Testis (tissue), 3 donors: ENCODE measurements around the gene USP35. TPM values are rescaled to one million over a fixed set of nuclear protein-coding genes. Genes with fewer than 3 reads are reported as not detected.

ENCODE experiments used
- DNase-seq: peaks from one replicate; pipeline ENCODE4 v3.0.0-alpha.2; 2019
- H3K27ac ChIP-seq, 2 donors: fragments of 200-600 bp; sonication (generic); one replicate each; pipeline ENCODE4 v1.5.1; 2019
- H3K27me3 ChIP-seq: fragments of 200-600 bp; sonication (generic); one replicate; pipeline ENCODE4 v1.5.1; 2019
- H3K36me3 ChIP-seq: fragments of 200-600 bp; sonication (generic); one replicate; pipeline ENCODE4 v1.5.1; 2017; ENCODE audit warnings: low read depth; ENCODE audit errors: missing control alignments
- H3K4me1 ChIP-seq: fragments of 200-600 bp; sonication (generic); one replicate; pipeline ENCODE4 v1.5.1; 2019
- H3K4me3 ChIP-seq, 2 donors: fragments of 200-600 bp; sonication (generic); one replicate each; pipeline ENCODE4 v1.5.1; 2017 to 2019
- H3K9me3 ChIP-seq: fragments of 200-600 bp; sonication (generic); one replicate; pipeline ENCODE4 v1.5.1; 2017
- CTCF ChIP-seq, 3 experiments: fragments of 450-650 bp in 2 of 3; fragments of 200-600 bp in 1 of 3; sonication (generic) in 1 of 3; IDR thresholded peaks; one replicate each; pipeline ENCODE4 v1.5.1; 2016 to 2019; ENCODE audit warnings: antibody characterized with exemption in 3 of 3, mild to moderate bottlenecking in 2 of 3, moderate library complexity in 1 of 3
- POLR2A ChIP-seq: fragments of 450-650 bp; IDR thresholded peaks from one replicate; pipeline ENCODE4 v1.6.1; 2017; ENCODE audit warnings: antibody characterized with exemption, mild to moderate bottlenecking, moderate library complexity
- WGBS, 2 donors: methylation state at CpG; one replicate each; pipeline ENCODE4 v1.1.5; 2018; 5-methylcytosine and 5-hydroxymethylcytosine counted together
- intact Hi-C: fragments of 100-400 bp; cut with DNase I; formaldehyde crosslinking; loops from one replicate; pipeline ENCODE4 v1.15.1; 2023; ENCODE audit warnings: low total_unique reads
- polyA plus RNA-seq: library from polyadenylated mRNA; stranded (reverse); fragments of 350-450 nt; fragmentation: Illumina TruSeq; extraction: RNeasy Lipid Tissue Mini Kit (QIAGEN cat#74804); gene quantifications from one replicate; pipeline ENCODE4 v1.2.3, GENCODE V29; 2014; ENCODE audit warnings: low read depth, low replicate concordance; ENCODE audit not compliant: insufficient read depth
- total RNA-seq, 2 donors: library from RNA; depleted of rRNA; stranded (reverse); fragments of >200 nt; gene quantifications; one replicate each; pipeline ENCODE4 v1.2.3, GENCODE V29; 2016

The USP35 gene
- total and polyA plus RNA-seq, 3 donors from 2014 or later: 10.5 to 33.5 (median 25.8) TPM

GRCh38 chr11:78226684-78227680 lies 38.3 kb downstream of the USP35 start:
- TF ChIP-seq POLR2A: no peak
- no peaks in the 10 kb centered on the region for H3K36me3 ChIP-seq
- no peaks in the 10 kb centered on the region for H3K9me3 ChIP-seq
- no peaks in the 10 kb centered on the region for H3K4me1 ChIP-seq
- intact Hi-C loops: no loop called here
- H3K27me3 ChIP-seq: no peaks in the 10 kb centered on the region
- DNase-seq: no peak
- 73 to 95% methylated on average over 12 of the region's 12 CpGs for WGBS, 2 donors
- H3K27ac ChIP-seq: no peak overlapping the region
- no peak overlapping the region for H3K4me3 ChIP-seq

DNA sequence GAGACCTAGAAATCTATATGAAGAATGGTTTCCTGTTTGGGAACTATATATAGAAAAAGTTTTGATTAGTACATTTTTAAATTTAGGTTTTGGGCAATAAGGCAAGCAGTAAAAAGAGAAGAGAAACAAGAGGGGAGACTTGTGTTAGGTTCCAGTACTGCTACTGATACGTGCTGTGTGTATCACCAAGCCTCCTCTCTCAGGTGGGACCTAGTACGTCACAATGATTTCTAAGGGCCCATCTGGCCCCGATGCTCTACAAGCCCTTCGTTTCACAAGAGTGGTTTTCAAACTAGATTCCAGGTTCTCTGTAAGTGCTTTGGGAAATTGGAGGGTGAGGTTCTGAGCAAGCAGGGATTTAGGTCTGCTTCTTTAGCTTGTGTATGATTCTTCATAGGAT lies 39.2 kb downstream of the USP35 start:
- Histone ChIP-seq H3K27me3 (no peaks in the 10 kb centered on the region), H3K27ac (no peak overlapping the region), H3K36me3 (no peaks in the 10 kb centered on the region), H3K4me3 (no peak overlapping the region), H3K4me1 (no peaks in the 10 kb centered on the region), H3K9me3 (no peaks in the 10 kb centered on the region)
- no peak for DNase-seq
- intact Hi-C loops: no loop called here
- TF ChIP-seq POLR2A (no peak), CTCF (IDR thresholded peaks at IDR 0.05) (no peak)
- WGBS, 2 donors: 86 to 93% methylated on average over 4 of the region's 4 CpGs

GRCh38 chr11:78228467-78228866 lies 39.7 kb downstream of the USP35 start:
- no peak for TF ChIP-seq POLR2A
- TF ChIP-seq CTCF (IDR thresholded peaks at IDR 0.05): peak in 2 of 3 experiments; percentile 49 to 60
- no peaks in the 10 kb centered on the region for H3K4me1 ChIP-seq
- no peaks in the 10 kb centered on the region for H3K9me3 ChIP-seq
- H3K27me3 ChIP-seq: no peaks in the 10 kb centered on the region
- intact Hi-C loops: no loop called here
- no peak overlapping the region for H3K27ac ChIP-seq
- H3K36me3 ChIP-seq: no peaks in the 10 kb centered on the region
- DNase-seq: no peak
- H3K4me3 ChIP-seq: no peak overlapping the region
- 96% methylated on average over 3 of the region's 3 CpGs for WGBS, 2 donors

- Histone ChIP-seq H3K27me3 (no peaks in the 10 kb centered on the region), H3K27ac (no peak overlapping the region), H3K9me3 (no peaks in the 10 kb centered on the region), H3K4me3 (no peak overlapping the region), H3K36me3 (no peaks in the 10 kb centered on the region), H3K4me1 (no peaks in the 10 kb centered on the region)
- intact Hi-C loops: no loop called here
- 88 to 93% methylated on average over 2 of the region's 2 CpGs for WGBS, 2 donors
- no peak for DNase-seq
- TF ChIP-seq CTCF (IDR thresholded peaks at IDR 0.05) (no peak), POLR2A (no peak)
These were observed 40.4 kb downstream of the USP35 start for GRCh38 chr11:78229106-78229505.

DNA sequence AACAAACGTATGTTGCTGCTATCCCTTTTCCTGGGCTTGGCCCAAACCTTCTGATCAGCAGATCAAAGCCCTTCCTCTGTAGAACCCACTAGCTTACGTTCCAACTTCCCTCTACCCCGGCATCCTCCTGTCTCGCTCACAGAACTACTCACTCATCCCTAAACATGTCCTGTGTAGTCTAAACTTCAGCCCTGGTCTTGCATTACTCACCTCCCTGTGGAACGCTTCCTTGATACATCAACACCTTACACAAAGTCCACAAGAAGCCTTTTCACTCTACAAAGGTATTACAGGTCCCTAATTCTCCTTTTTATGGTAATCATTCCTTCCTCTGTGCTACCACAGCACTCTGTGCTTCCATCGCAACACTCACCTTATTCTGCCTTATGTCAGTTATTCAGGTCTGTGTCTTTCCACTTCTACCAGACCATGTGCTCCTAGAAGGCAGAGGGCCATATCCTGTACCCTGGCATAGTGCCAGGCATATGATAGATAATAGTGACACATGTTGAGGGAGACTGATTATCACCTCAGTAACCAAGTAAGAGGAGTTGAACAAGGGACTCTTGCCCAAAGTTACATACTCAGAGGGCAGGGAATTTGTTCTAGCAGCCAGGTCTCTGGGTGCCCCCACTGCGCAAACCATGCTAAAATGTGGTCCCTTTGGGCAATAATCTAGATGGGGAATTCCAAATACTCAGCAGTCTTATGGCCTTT lies 41.6 kb downstream of the USP35 start:
- intact Hi-C loops: no loop called here
- Histone ChIP-seq H3K9me3 (no peaks in the 10 kb centered on the region), H3K27ac (no peak overlapping the region), H3K27me3 (no peaks in the 10 kb centered on the region), H3K4me3 (no peak overlapping the region), H3K36me3 (no peaks in the 10 kb centered on the region), H3K4me1 (no peaks in the 10 kb centered on the region)
- no peak for TF ChIP-seq POLR2A
- TF ChIP-seq CTCF (IDR thresholded peaks at IDR 0.05): no peak
- whole genome bisulfite sequencing, 2 donors: 85 to 87% methylated on average over 7 of the region's 7 CpGs
- DNase-seq: no peak
